GM19452 (cell line): Measurements from ENCODE around the gene MOGAT2.

Source experiments
- ATAC-seq: cut with Tn5 transposase; IDR thresholded peaks from one replicate; pipeline ENCODE4 v1.9.1; 2021; ENCODE audit not compliant: unreplicated experiment

The MOGAT2 gene

GRCh38 chr11:75777461-75778110, 59.9 kb downstream of the MOGAT2 start:
- no peak for ATAC-seq

GRCh38 chr11:75778962-75779361, 61.3 kb downstream of the MOGAT2 start:
- no peak for ATAC-seq

DNA sequence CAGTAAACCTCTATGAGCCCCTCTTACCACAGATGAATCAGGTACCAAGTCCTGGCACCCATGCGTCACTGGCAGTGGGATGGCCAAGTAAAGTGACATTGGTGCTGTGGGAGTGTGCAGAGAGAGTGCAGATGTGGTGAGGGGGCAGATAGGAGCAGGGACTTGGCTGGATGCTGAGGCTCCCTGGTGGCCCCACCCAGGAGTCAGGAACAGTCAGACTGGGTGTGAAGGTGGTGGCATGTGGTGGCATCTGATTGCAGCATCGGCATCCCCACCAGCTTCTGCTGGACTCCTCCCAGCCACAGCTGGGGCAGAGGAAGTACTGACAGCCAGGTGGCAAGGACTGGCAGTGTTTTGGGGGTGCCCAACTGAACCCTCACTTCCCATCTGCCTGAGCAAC, 62.3 kb downstream of the MOGAT2 start:
- ATAC-seq = no peak

- ATAC-seq = no peak
Observed at GRCh38 chr11:75780888-75781287, 63.2 kb downstream of the MOGAT2 start.

- no peak for ATAC-seq
Observed at GRCh38 chr11:75781296-75781695, 63.7 kb downstream of the MOGAT2 start.

GRCh38 chr11:75781831-75782230, 64.2 kb downstream of the MOGAT2 start:
- no peak for ATAC-seq
